ENCODE measurements around the gene TYSND1.
"Not testable (repeated sequence)": the region's sequence is repeated elsewhere in the genome, so short reads cannot be mapped to it uniquely, and the experiment has no call there.

TYSND1 gene

GRCh38 chr10:70109064-70109729 is 37.3 kb downstream of the TYSND1 start:
- DNase-seq (ENCODE audit: low read depth), result no peak

GRCh38 chr10:70106958-70107791 is 39.3 kb downstream of the TYSND1 start:
- DNase-seq (ENCODE audit: low read depth), result no peak

- DNase-seq (ENCODE audit: low read depth), result no peak
Measured at GRCh38 chr10:70101668-70102067, 44.8 kb downstream of the TYSND1 start.

GRCh38 chr10:70101068-70101562 is 45.4 kb downstream of the TYSND1 start:
- DNase-seq (ENCODE audit: low read depth), result not testable (repeated sequence)

GRCh38 chr10:70098271-70098670 is 48.2 kb downstream of the TYSND1 start:
- no peak for DNase-seq (ENCODE audit: low read depth)

GRCh38 chr10:70097459-70097858 is 49.0 kb downstream of the TYSND1 start:
- DNase-seq (ENCODE audit: low read depth), result no peak

- no peak for DNase-seq (ENCODE audit: low read depth)
Measured at GRCh38 chr10:70096705-70097420, 49.6 kb downstream of the TYSND1 start.

- no peak for DNase-seq (ENCODE audit: low read depth)
Measured at GRCh38 chr10:70096016-70096704, 50.3 kb downstream of the TYSND1 start.

- no peak for DNase-seq (ENCODE audit: low read depth)
Measured at GRCh38 chr10:70094250-70094649, 52.2 kb downstream of the TYSND1 start.

- no peak for DNase-seq (ENCODE audit: low read depth)
Measured at GRCh38 chr10:70093335-70093944, 53.1 kb downstream of the TYSND1 start.

GRCh38 chr10:70092389-70092718 is 54.1 kb downstream of the TYSND1 start:
- DNase-seq (ENCODE audit: low read depth), result no peak

GRCh38 chr10:70090951-70091350 is 55.5 kb downstream of the TYSND1 start:
- no peak for DNase-seq (ENCODE audit: low read depth)

GRCh38 chr10:70090013-70090412 is 56.5 kb downstream of the TYSND1 start:
- no peak for DNase-seq (ENCODE audit: low read depth)

GRCh38 chr10:70088308-70088698 is 58.2 kb downstream of the TYSND1 start:
- no peak for DNase-seq (ENCODE audit: low read depth)

Data from stimulated activated CD8-positive, alpha-beta memory T cell treated with anti-CD3 and anti-CD28 coated beads, Interleukin-15, amount 100 ng/mL, for 24 hours (primary cell).